ENCODE data around the gene ASTN2. TPM values are rescaled to one million over a fixed set of nuclear protein-coding genes. Genes with fewer than 3 reads are reported as not detected.

ASTN2 gene
- total RNA-seq, 1 donor from 2014 or later = 10.0 TPM

GRCh38 chr9:117030254-117030768 is 384.5 kb downstream of the ASTN2 start:
- Mint-ChIP-seq H3K9me3 (ENCODE audit: unreplicated experiment) (no peaks in the 10 kb centered on the region), H3K36me3 (ENCODE audit: low read depth, unreplicated experiment) (no peaks in the 10 kb centered on the region), H3K27me3 (ENCODE audit: unreplicated experiment) (no peaks in the 10 kb centered on the region), H3K4me1 (ENCODE audit: unreplicated experiment) (no peaks in the 10 kb centered on the region), H3K4me3 (ENCODE audit: unreplicated experiment) (no peak overlapping the region), H3K27ac (ENCODE audit: unreplicated experiment) (no peak overlapping the region)
- no peak for DNase-seq (ENCODE audit: low spot score)
- TF ChIP-seq CTCF (IDR thresholded peaks at IDR 0.05; ENCODE audit: unreplicated experiment) = no peak

GRCh38 chr9:117029341-117029740 is 385.5 kb downstream of the ASTN2 start:
- Mint-ChIP-seq H3K9me3 (ENCODE audit: unreplicated experiment) (no peaks in the 10 kb centered on the region), H3K27me3 (ENCODE audit: unreplicated experiment) (no peaks in the 10 kb centered on the region), H3K4me3 (ENCODE audit: unreplicated experiment) (no peak overlapping the region), H3K36me3 (ENCODE audit: low read depth, unreplicated experiment) (no peaks in the 10 kb centered on the region), H3K27ac (ENCODE audit: unreplicated experiment) (no peak overlapping the region), H3K4me1 (ENCODE audit: unreplicated experiment) (no peaks in the 10 kb centered on the region)
- no peak for DNase-seq (ENCODE audit: low spot score)
- no peak for TF ChIP-seq CTCF (IDR thresholded peaks at IDR 0.05; ENCODE audit: unreplicated experiment)

GRCh38 chr9:117028103-117028858 is 386.6 kb downstream of the ASTN2 start:
- no peak for TF ChIP-seq CTCF (IDR thresholded peaks at IDR 0.05; ENCODE audit: unreplicated experiment)
- no peaks in the 10 kb centered on the region for H3K9me3 Mint-ChIP-seq (ENCODE audit: unreplicated experiment)
- H3K4me3 Mint-ChIP-seq (ENCODE audit: unreplicated experiment) = no peak overlapping the region
- DNase-seq (ENCODE audit: low spot score) = no peak
- no peaks in the 10 kb centered on the region for H3K36me3 Mint-ChIP-seq (ENCODE audit: low read depth, unreplicated experiment)
- no peak overlapping the region for H3K27ac Mint-ChIP-seq (ENCODE audit: unreplicated experiment)
- no peaks in the 10 kb centered on the region for H3K27me3 Mint-ChIP-seq (ENCODE audit: unreplicated experiment)
- H3K4me1 Mint-ChIP-seq (ENCODE audit: unreplicated experiment) = no peaks in the 10 kb centered on the region

GRCh38 chr9:117021906-117022305 is 393.0 kb downstream of the ASTN2 start:
- Mint-ChIP-seq H3K4me1 (ENCODE audit: unreplicated experiment) (no peaks in the 10 kb centered on the region), H3K9me3 (ENCODE audit: unreplicated experiment) (no peaks in the 10 kb centered on the region), H3K36me3 (ENCODE audit: low read depth, unreplicated experiment) (no peaks in the 10 kb centered on the region), H3K27me3 (ENCODE audit: unreplicated experiment) (peaks cover 3% of the 10 kb centered on the region), H3K4me3 (ENCODE audit: unreplicated experiment) (no peak overlapping the region), H3K27ac (ENCODE audit: unreplicated experiment) (no peak overlapping the region)
- TF ChIP-seq CTCF (IDR thresholded peaks at IDR 0.05; ENCODE audit: unreplicated experiment) = no peak
- no peak for DNase-seq (ENCODE audit: low spot score)

GRCh38 chr9:117018966-117019617 is 395.8 kb downstream of the ASTN2 start:
- Mint-ChIP-seq H3K27me3 (ENCODE audit: unreplicated experiment) (peaks cover 3% of the 10 kb centered on the region), H3K27ac (ENCODE audit: unreplicated experiment) (no peak overlapping the region), H3K36me3 (ENCODE audit: low read depth, unreplicated experiment) (no peaks in the 10 kb centered on the region), H3K4me3 (ENCODE audit: unreplicated experiment) (no peak overlapping the region), H3K4me1 (ENCODE audit: unreplicated experiment) (no peaks in the 10 kb centered on the region), H3K9me3 (ENCODE audit: unreplicated experiment) (no peaks in the 10 kb centered on the region)
- TF ChIP-seq CTCF (IDR thresholded peaks at IDR 0.05; ENCODE audit: unreplicated experiment) = no peak
- no peak for DNase-seq (ENCODE audit: low spot score)
